A549 treated with Hydrocortisone at 1 μM for 4 hours (cell line): ENCODE measurements around the gene OTUD1. TPM values are rescaled to one million over a fixed set of nuclear protein-coding genes. Genes with fewer than 3 reads are reported as not detected.

Experiments used
- total RNA-seq: library from RNA; stranded (reverse); fragments of 200-300 nt; extraction: Qiagen RNA extraction; gene quantifications from 5 replicates; pipeline ENCODE4 v1.2.3, GENCODE V29; 2022

OTUD1 gene
- 2.9 to 3.5 TPM (median 3.2 TPM) in 5 replicates for total RNA-seq

DNA sequence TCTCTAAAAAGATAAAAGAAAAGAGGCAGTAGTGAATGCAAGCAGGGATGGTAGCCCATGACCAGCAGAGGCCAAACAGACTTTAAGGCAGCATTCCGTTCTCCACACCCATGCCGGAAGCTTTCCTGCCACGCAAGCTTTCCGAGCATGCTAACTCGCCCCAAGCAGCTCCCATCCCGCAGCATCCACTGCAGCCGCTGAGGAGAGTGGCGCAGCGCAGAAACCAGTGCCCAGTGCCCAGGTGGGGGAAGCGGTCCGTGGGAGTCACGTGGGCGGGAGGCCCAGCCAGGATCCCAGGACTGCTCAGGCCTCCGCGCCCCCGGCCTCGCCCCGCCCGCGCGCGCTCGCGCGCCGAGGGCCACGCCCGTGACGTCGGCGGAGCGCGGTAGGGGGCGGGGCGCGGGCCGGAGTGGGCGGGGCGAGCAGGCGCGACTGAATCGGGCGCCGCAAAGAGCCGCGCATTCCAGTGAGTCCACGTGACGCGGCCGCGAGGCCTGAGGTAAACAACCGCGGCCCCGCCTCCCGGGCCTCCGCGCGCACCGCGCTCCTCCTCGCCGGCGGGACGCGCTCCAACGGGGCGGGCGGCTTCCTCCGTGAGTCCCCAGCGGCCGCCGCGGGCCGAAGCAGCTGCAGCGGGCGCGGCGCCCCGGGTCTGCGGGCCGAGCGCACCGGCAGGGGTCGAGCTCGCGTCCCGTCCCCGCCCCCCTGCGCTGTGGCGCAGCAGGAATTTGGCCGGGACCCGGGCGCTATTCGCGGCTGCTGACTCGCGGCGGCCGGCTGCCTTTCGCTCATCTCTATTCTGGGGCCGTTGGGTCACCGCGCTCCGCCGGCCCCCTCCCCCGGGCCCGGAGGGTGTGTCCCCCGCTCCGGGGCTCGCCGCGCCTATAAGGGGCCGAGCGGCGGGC lies at the start of gene OTUD1:
OTUD1 (plus strand) TSS at position 529 of the 905 bp plus-strand sequence. CDS start 383 bp downstream, outside the sequence.

Other genes with a start within 250 kb of the OTUD1 start
- not detected in 5 replicates for gene PTF1A, start 246.8 kb upstream of the OTUD1 start, total RNA-seq
- gene C10orf67, start 94.3 kb upstream of the OTUD1 start, total RNA-seq: 0.03 to 0.09 TPM (median 0.07 TPM) in 3 of 5 replicates, not detected in the others